IMR-90 (cell line): ENCODE results near the gene ATG5.

Source experiments
- BHLHE40 ChIP-seq: fragments of 150-350 bp; IDR thresholded peaks from 2 replicates; pipeline ENCODE4 v1.6.1; 2016; ENCODE audit warnings: mild to moderate bottlenecking, low read depth, low read length
- CHD1 ChIP-seq: IDR thresholded peaks from 2 replicates; pipeline ENCODE4 v1.6.1; 2012; ENCODE audit warnings: low read depth, low read length, improper control_type of control experiment
- POLR2A ChIP-seq: IDR thresholded peaks from 2 replicates; pipeline ENCODE4 v1.6.1; 2012; ENCODE audit warnings: mild to moderate bottlenecking, low read depth, low read length
- RFX5 ChIP-seq: IDR thresholded peaks from 2 replicates; pipeline ENCODE4 v1.8.0; 2012; ENCODE audit warnings: low read depth, mild to moderate bottlenecking, low read length, moderate library complexity
- SMC3 ChIP-seq: fragments of 150-350 bp; IDR thresholded peaks from 2 replicates; pipeline ENCODE4 v1.6.1; 2016; ENCODE audit warnings: low read depth, mild to moderate bottlenecking, antibody characterized with exemption, low read length, moderate library complexity
- TF ChIP-seq, protein P1 (sequence below): conservative IDR thresholded peaks from 2 replicates; pipeline ENCODE4 v1.5.1; 2012; ENCODE audit warnings: mild to moderate bottlenecking, low read depth, low read length, improper control_type of control experiment
- TF ChIP-seq, protein P2 (sequence below): fragments of 150-350 bp; IDR thresholded peaks from 2 replicates; pipeline ENCODE4 v1.6.1; 2017; ENCODE audit warnings: mild to moderate bottlenecking, antibody characterized with exemption, low read length, low read depth

DNA sequence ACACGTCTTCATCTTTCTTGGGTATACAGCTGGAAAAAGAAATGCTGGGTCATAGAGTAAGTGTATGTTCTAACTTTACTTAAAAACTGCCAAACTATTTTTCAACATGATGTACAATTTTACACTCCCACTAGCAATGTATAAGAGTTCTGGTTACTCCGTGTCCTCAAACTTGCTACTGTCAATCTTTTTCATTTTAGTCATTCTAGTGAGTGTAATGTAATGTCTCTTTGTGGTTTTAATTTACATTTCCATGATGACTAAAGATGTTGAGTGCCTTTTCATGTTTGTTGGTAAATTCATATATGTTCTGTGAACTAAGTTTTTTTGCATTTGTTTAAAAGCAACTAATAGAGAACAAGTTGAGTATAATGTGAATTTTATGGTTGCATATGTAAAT, 43.9 kb downstream of the ATG5 start:
- TF ChIP-seq POLR2A (no peak), BHLHE40 (no peak), RFX5 (no peak), CHD1 (no peak), SMC3 (no peak)
- TF ChIP-seq, protein P1, sequence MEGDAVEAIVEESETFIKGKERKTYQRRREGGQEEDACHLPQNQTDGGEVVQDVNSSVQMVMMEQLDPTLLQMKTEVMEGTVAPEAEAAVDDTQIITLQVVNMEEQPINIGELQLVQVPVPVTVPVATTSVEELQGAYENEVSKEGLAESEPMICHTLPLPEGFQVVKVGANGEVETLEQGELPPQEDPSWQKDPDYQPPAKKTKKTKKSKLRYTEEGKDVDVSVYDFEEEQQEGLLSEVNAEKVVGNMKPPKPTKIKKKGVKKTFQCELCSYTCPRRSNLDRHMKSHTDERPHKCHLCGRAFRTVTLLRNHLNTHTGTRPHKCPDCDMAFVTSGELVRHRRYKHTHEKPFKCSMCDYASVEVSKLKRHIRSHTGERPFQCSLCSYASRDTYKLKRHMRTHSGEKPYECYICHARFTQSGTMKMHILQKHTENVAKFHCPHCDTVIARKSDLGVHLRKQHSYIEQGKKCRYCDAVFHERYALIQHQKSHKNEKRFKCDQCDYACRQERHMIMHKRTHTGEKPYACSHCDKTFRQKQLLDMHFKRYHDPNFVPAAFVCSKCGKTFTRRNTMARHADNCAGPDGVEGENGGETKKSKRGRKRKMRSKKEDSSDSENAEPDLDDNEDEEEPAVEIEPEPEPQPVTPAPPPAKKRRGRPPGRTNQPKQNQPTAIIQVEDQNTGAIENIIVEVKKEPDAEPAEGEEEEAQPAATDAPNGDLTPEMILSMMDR: no peak
- TF ChIP-seq, protein P2, sequence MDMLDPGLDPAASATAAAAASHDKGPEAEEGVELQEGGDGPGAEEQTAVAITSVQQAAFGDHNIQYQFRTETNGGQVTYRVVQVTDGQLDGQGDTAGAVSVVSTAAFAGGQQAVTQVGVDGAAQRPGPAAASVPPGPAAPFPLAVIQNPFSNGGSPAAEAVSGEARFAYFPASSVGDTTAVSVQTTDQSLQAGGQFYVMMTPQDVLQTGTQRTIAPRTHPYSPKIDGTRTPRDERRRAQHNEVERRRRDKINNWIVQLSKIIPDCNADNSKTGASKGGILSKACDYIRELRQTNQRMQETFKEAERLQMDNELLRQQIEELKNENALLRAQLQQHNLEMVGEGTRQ: no peak
